ENCODE data around the gene EGFL6.

Gene EGFL6, protein sequence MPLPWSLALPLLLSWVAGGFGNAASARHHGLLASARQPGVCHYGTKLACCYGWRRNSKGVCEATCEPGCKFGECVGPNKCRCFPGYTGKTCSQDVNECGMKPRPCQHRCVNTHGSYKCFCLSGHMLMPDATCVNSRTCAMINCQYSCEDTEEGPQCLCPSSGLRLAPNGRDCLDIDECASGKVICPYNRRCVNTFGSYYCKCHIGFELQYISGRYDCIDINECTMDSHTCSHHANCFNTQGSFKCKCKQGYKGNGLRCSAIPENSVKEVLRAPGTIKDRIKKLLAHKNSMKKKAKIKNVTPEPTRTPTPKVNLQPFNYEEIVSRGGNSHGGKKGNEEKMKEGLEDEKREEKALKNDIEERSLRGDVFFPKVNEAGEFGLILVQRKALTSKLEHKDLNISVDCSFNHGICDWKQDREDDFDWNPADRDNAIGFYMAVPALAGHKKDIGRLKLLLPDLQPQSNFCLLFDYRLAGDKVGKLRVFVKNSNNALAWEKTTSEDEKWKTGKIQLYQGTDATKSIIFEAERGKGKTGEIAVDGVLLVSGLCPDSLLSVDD

GRCh38 chrX:13569479-13570260 lies at the start of gene EGFL6:
Gene EGFL6 (plus strand): TSS chrX:13569601. CDS start chrX:13569862, 261 bp downstream.
- no peak for DNase-seq

- DNase-seq = peak; percentile 28
Observed at GRCh38 chrX:13520351-13520750, 49.0 kb upstream of the EGFL6 start.

DNA sequence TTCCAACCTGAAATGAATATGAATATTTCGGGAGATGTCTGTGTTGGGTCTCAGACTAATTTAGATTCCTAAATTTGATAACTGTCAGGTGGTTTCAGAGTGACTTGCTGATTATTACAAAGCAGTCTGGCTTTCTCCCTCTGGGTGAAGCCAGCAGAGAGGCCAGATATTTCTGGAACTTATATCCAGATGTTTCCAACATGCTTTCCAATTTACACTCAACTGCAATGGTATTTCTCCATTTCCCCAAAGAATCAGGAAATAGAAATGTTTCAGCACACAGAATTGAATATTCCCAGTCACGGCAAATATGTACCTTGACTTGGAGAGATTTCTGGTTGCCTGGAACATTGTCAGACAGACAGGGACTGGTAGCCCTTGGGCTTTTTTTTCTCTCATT lies 48.5 kb upstream of the EGFL6 start:
- peak; percentile 85 for DNase-seq

DNA sequence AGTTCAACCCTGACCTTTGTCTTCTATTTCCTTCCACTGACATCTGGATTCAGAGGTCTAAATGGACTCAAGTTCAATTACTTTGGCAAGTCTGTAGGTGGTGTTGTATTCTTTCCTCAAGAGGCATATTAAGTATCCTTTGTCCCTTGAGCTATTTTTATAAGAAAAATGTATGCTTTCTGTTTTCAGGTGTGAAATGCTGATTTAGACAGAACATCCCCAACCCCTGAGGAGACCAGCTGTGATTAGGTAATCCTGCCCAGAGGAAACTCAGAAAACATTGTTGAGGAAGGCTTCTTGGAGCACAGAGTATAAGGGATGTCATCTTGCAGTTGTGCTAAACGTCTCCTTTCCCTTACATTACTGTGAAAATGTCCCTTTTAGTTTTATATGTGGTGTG lies 46.6 kb upstream of the EGFL6 start:
- DNase-seq = no peak

GRCh38 chrX:13533726-13534125 lies 35.7 kb upstream of the EGFL6 start:
- peak; percentile 20 for DNase-seq

DNA sequence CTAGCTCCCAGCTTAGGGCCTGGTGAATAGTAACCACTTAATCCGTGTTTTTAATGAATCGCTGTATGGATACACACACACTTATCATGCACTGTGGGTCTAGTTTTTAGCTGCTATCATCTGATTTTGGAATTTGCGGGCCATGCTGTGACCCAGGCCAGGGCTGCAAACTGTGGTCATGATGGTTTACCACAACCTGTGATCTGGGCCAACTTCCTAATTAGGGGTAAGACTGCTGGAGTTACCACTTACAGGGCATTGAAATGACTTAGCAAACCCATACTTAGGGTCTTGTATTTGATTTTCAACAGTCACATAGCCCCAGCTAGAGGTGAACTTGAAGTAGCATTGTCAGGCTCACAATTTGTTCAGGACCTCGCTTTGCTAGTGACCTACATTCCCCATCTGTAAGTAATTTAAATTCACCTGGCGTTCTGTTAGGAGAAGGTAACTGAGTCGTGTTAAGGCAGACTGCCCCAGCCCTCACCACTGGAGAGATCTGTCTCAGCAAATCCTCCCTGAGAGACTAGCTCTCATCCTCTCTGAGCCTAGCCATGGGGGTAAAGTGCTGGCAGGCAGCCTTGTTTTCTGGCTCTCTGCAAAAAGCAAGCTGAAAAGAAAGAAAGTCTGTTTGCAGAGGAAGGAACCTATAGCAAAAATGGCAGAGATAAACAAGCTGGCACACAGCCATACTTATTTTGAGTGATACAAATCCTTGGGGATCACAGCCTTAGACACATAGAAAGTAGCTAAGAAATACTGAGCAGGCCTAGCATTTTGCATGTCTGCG lies 33.8 kb upstream of the EGFL6 start:
- peak; percentile 19 for DNase-seq

- DNase-seq = no peak
Observed at GRCh38 chrX:13536551-13536950, 32.9 kb upstream of the EGFL6 start.

- DNase-seq = no peak
Observed at GRCh38 chrX:13538414-13538813, 31.0 kb upstream of the EGFL6 start.

- no peak for DNase-seq
Observed at GRCh38 chrX:13540602-13541001, 28.8 kb upstream of the EGFL6 start.

DNA sequence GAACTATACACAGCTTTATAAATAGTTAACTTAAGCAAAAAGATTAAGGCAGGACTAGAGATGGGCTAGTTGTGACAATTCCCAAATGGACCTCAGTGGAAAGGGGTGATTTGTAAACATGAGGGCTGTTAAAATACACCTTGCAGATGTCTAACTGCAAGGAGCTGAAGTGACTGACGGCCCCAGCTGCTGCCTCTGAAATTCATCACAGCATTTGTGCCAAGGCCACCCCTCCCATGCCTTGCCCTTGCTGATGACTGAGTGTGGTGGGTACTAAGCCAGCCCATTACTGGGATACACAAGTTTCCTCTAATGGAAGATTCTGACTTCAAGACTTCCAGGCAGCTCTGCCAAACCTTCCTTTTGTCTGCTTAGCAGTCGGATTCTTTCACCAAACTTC lies 23.7 kb upstream of the EGFL6 start:
- DNase-seq = no peak

- DNase-seq = no peak
Observed at GRCh38 chrX:13547671-13548070, 21.7 kb upstream of the EGFL6 start.

- no peak for DNase-seq
Observed at GRCh38 chrX:13550346-13550745, 19.1 kb upstream of the EGFL6 start.

DNA sequence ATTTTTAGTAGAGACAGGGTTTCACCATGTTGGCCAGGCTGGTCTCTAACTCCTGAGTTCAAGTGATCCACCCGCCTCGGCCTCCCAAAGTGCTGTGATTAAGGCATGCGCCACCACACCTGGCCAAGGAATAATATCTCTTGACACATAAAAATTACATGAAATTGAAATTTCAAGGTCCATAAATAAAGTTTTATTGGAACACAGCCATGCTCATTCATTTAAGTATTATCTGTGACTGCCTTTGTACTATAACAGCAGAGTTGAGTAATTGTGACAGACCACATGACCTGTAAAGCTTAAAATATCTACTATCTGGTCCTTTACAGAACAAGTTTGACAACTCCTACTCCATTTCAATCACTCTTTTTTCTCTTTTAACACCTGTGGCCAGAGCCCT lies 17.8 kb upstream of the EGFL6 start:
- DNase-seq = no peak

GRCh38 chrX:13552892-13553291 lies 16.5 kb upstream of the EGFL6 start:
- DNase-seq = no peak

- no peak for DNase-seq
Observed at GRCh38 chrX:13565511-13565910, 3.9 kb upstream of the EGFL6 start.

GRCh38 chrX:13570261-13570605 lies 832 bp downstream of the EGFL6 start:
- no peak for DNase-seq

DNA sequence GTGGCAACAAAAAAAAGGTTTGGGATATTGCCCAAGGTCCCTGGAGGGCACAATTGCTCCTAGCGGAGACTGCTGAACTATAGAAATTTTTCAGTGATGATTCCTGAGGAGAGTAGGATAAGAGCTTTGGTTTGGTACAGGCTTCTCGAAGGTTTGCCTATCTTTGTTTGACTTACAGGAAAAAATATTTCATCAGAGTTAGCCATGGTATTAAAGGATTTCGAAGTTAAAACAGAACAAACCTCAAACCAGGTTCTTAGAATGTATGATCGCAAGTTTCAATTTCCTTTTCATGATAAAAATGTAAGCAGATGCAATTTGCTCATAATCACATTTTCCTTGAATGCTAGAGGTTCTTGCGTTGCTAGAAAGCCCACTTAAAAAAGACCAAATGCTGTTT lies 1.7 kb downstream of the EGFL6 start:
- peak; percentile 5 for DNase-seq

DNA sequence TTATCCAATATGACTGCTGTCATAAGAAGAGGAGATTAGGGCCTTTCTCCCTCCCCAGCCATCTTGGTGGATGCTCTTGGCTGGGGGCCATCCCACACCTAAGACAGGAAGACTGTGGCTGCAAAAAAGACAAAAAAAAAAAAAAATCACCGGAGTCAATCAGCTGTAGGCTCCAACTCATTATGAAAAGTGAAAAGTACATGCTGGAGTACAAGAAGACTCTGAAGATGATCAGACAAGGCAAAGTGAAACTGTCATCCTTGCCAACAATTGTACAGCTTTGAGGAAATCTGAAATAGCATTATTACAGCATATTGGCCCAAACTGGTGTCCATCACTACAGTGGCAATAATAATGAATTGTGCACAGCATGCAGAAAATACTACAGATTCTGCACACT lies 5.2 kb downstream of the EGFL6 start:
- no peak for DNase-seq

DNA sequence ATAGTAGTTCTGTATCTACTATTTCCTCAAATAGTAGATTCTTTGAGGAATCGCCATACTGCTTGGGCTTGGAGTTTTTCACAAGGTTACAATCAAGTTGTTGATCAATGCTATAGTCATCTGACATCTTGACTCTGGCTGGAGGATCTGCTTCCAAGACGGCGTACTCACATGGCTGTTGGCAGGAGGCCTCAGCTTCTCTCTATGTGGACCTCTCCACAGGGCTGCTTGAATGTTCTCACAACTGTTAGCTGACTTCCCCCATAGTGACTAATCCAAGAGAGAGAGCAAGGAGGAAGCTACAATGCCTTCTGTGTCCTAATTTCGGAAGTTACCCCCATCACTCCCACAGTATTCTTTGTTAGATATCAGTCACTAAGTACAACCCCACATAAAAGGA lies 10.3 kb downstream of the EGFL6 start:
- DNase-seq = no peak

- peak; percentile 62 for DNase-seq
Observed at GRCh38 chrX:13581554-13581953, 12.2 kb downstream of the EGFL6 start.

DNA sequence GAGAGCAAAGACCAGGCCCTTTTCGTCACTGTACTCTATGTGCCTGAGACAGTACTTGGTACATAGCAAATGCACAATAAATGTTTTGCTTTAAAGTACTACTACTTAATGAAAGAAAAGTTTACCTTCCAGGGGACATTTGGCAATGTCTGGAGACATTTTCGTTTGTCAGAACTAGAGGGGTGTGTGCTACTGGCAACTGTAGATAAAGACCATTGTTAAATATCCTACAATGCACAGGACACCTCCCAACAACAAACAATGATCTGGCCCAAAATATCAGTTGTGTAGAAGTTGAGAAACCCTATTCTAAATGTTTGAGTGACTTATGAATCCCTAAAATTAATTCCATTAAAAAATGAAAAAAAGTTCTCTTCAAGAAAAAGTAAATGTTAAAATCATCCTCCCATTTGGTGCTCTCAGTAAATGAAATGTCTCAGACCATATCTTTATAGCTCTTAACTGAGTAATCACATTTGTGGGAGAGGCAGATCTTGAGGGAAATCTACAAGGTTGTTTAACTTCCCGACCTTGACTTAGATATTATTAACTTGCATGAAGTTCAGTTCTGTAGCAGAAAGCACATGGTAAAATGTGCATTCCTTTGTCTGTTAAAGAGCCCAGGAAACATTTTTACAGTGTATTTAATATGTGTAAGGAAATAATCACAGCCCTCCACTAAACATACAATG lies 18.5 kb downstream of the EGFL6 start:
- DNase-seq = no peak

DNA sequence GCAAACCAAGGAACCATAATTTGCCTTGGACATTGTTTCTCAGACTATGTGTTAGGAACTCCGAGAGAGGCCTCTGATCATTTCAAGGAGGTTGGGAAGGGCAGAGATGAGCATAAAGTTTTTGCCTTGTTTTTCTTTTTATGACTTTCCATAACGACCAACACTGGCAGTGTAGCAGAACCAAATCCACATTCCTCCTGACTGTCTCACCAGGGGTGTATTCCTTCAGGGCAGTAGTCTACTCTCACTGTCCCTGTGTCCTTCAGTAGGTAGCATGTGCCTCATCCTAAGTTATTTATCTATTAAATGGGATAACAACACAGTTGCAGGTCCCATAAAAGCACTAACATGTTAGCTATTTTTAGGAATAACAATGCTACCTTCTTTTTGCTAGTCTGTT lies 20.8 kb downstream of the EGFL6 start:
- no peak for DNase-seq

- DNase-seq = no peak
Observed at GRCh38 chrX:13590914-13591313, 21.5 kb downstream of the EGFL6 start.

Data from fibroblast of upper back skin (primary cell).